ENCODE data around the gene HNRNPC. TPM values are rescaled to one million over a fixed set of nuclear protein-coding genes. Genes with fewer than 3 reads are reported as not detected.

HNRNPC gene
- total RNA-seq, 1 experiment from 2014 or later: 843 TPM

- Histone ChIP-seq H3K9me2 (ENCODE audit: insufficient read depth) (no peaks in the 10 kb centered on the region), H3K27ac (ENCODE audit: low read depth, low read length) (no peak overlapping the region), H3K9me3 (ENCODE audit: control insufficient read depth in 1 of 2, insufficient read depth in 1 of 2, low read depth in 1 of 2, low read length in 2 of 2) (no peaks in the 10 kb centered on the region), H3K4me1 (ENCODE audit: control insufficient read depth in 1 of 2, insufficient read depth in 2 of 2, low read length in 2 of 2) (no peaks in the 10 kb centered on the region), H3K4me3 (replicated peaks in 1 of 2; ENCODE audit: low read depth in 1 of 2, low read length in 2 of 2) (no peak overlapping the region), H4K20me1 (ENCODE audit: insufficient read depth) (no peaks in the 10 kb centered on the region), H3K36me3 (ENCODE audit: control insufficient read depth in 1 of 2, insufficient read depth in 2 of 2, low read length in 2 of 2) (no peaks in the 10 kb centered on the region), H3K27me3 (ENCODE audit: insufficient read depth, low read length) (peaks cover 8% of the 10 kb centered on the region; the same call in 1 of the 2 replicates), H3K4me2 (ENCODE audit: low read length) (no peak overlapping the region), H3K9ac (ENCODE audit: low read length) (no peak overlapping the region), H3K79me2 (ENCODE audit: insufficient read depth, low read length) (no peaks in the 10 kb centered on the region), H2AFZ (ENCODE audit: low read depth, low read length, poor library complexity, severe bottlenecking) (no peak overlapping the region)
- ATAC-seq: no peak
- CTCF ChIA-PET: no interaction called here
- DNase-seq (ENCODE audit: low read depth, low spot score): no peak
- no TSS peak for BruUV-seq (replicated peaks)
- POLR2A ChIA-PET: no interaction called here
- RAD21 ChIA-PET (ENCODE audit: low non-redundant PET in 1 of 2, low total read pairs in 2 of 2, uncharacterized antibody in 2 of 2, unreplicated experiment in 2 of 2): no interaction called here
- TF ChIP-seq FOSL1 (IDR thresholded peaks at IDR 0.05; ENCODE audit: low read depth): no peak
- TF ChIP-seq YY1 (IDR thresholded peaks at IDR 0.05; ENCODE audit: extremely low read depth, insufficient replicate concordance, low read depth, low read length): no peak
- no peak for TF ChIP-seq SRF (IDR thresholded peaks at IDR 0.05; ENCODE audit: low read depth)
- no peak for TF ChIP-seq EGR1 (IDR thresholded peaks at IDR 0.05; ENCODE audit: low read depth)
- no peak for TF ChIP-seq ZNF274 (IDR thresholded peaks at IDR 0.05; ENCODE audit: low read depth, low read length)
- TF ChIP-seq SP1 (IDR thresholded peaks at IDR 0.05; ENCODE audit: low read depth): no peak
- TF ChIP-seq MAX (IDR thresholded peaks at IDR 0.05): no peak
- no peak for TF ChIP-seq TCF7L2 (IDR thresholded peaks at IDR 0.05; ENCODE audit: borderline replicate concordance, extremely low read depth, insufficient read depth, insufficient read length)
- no peak for TF ChIP-seq POLR2A (IDR thresholded peaks at IDR 0.05; ENCODE audit: borderline replicate concordance, extremely low read depth, insufficient read depth, insufficient read length)
- no peak for TF ChIP-seq ELF1 (IDR thresholded peaks at IDR 0.05; ENCODE audit: borderline replicate concordance, low read depth)
- TF ChIP-seq EZH2 (IDR thresholded peaks at IDR 0.05): no peak
- TF ChIP-seq SIN3A (IDR thresholded peaks at IDR 0.05; ENCODE audit: low read depth): no peak
- TF ChIP-seq CEBPB (IDR thresholded peaks at IDR 0.05; ENCODE audit: low read depth): no peak
- no peak for TF ChIP-seq ZBTB33 (IDR thresholded peaks at IDR 0.05; ENCODE audit: extremely low read depth, insufficient replicate concordance, low read length)
- TF ChIP-seq EZH2phosphoT487 (IDR thresholded peaks at IDR 0.05; ENCODE audit: borderline replicate concordance): no peak
- TF ChIP-seq CBX3 (IDR thresholded peaks at IDR 0.05; ENCODE audit: low read depth): no peak
- no peak for TF ChIP-seq ATF3 (IDR thresholded peaks at IDR 0.05)
- no peak for TF ChIP-seq ZFX (IDR thresholded peaks at IDR 0.05)
- TF ChIP-seq, protein P1, sequence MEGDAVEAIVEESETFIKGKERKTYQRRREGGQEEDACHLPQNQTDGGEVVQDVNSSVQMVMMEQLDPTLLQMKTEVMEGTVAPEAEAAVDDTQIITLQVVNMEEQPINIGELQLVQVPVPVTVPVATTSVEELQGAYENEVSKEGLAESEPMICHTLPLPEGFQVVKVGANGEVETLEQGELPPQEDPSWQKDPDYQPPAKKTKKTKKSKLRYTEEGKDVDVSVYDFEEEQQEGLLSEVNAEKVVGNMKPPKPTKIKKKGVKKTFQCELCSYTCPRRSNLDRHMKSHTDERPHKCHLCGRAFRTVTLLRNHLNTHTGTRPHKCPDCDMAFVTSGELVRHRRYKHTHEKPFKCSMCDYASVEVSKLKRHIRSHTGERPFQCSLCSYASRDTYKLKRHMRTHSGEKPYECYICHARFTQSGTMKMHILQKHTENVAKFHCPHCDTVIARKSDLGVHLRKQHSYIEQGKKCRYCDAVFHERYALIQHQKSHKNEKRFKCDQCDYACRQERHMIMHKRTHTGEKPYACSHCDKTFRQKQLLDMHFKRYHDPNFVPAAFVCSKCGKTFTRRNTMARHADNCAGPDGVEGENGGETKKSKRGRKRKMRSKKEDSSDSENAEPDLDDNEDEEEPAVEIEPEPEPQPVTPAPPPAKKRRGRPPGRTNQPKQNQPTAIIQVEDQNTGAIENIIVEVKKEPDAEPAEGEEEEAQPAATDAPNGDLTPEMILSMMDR (IDR thresholded peaks at IDR 0.05 in 2 of 3, conservative IDR thresholded peaks at IDR 0.05 in 1 of 3; ENCODE audit: borderline replicate concordance in 1 of 3, insufficient read depth in 1 of 3, low read depth in 2 of 3, low read length in 2 of 3): no peak
- intact Hi-C loops (cut with micrococcal nuclease): no loop called here
These were observed 98.1 kb downstream of the HNRNPC start for GRCh38 chr14:21171128-21171527.

All from HCT116 (cell line).